BJ (cell line): ENCODE measurements around the gene CYP2E1. TPM values are rescaled to one million over a fixed set of nuclear protein-coding genes. Genes with fewer than 3 reads are reported as not detected.

Source experiments
- CTCF ChIA-PET: fragments of 350-600 bp; formaldehyde crosslinking; extraction: SDS; loops from one replicate; lab custom pipeline; 2021; ENCODE audit warnings: antibody characterized with exemption, inconsistent platforms; lab: Yijun Ruan, JAX
- POLR2A ChIA-PET: fragments of 300-600 bp; sonication (Branson Sonifier 250); formaldehyde crosslinking; extraction: SDS; loops from one replicate; lab custom pipeline; 2021; ENCODE audit warnings: antibody characterized with exemption; lab: Charles Lee
- DNase-seq: peaks from one replicate; pipeline ENCODE4 v3.0.0-alpha.2; 2011; ENCODE audit warnings: low read depth
- H3K27me3 ChIP-seq: 2 replicates; pipeline ENCODE4 v1.6.0; 2011; ENCODE audit warnings: low read length; ENCODE audit not compliant: control insufficient read depth, insufficient read depth
- H3K36me3 ChIP-seq: 2 replicates; pipeline ENCODE4 v1.5.1; 2011; ENCODE audit warnings: low read length; ENCODE audit not compliant: control insufficient read depth, insufficient read depth
- H3K4me3 ChIP-seq: 2 replicates; pipeline ENCODE4 v1.5.1; 2011; ENCODE audit warnings: low read depth, mild to moderate bottlenecking, control low read depth, low read length
- polyA plus RNA-seq: library from polyadenylated mRNA; depleted of rRNA; stranded (reverse); fragments of >200 nt; gene quantifications from 2 replicates; pipeline ENCODE4 v1.2.3, GENCODE V29; 2011
- TF ChIP-seq, protein P1 (sequence below): IDR thresholded peaks from 2 replicates; pipeline ENCODE4 v1.5.1; 2011; ENCODE audit warnings: low read depth, mild to moderate bottlenecking, control low read depth, inconsistent platforms, low read length, moderate library complexity; ENCODE audit not compliant: insufficient read depth

Gene CYP2E1
- polyA plus RNA-seq, 1 experiment: 1.9 TPM

DNA sequence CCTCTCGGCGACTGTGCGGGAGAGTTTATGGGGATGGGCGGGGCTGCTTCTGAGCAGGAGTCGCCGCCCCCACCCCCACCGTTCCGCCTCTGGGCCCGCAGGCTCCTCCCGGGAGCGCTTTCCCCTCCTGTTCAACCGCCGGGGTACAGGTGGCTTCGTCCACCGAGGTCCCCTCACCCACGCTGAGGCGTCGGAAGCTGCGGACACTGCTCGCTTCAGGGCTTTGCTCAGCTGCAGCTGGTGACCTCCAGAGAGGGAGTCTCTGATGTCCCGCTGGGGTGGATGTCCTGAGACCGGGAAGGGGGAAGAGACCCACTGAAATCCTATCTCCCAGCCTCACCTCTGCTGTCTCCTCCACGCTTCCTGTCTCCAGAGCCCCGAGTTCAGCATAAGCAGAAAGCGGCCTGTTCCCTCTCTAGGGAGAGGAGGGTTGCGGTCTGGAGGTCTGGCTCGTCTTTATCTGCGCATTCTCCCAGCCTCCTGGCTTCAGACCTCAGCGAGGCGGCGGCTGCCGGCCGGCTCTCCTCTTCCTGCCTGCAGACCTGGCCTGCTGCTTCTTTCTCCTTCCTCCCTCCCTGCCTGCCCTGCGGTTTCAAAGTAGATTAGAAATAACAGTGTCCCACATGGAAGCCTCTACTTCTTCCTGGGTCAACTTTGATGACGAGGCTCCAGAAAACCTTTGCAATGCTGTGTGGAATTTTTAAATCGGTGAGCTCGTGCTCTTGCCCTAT, 1.8 kb downstream of the CYP2E1 start:
- ChIA-PET POLR2A (no interaction called here), CTCF (interaction anchor here (1.2 to 2.2 kb wide), 2 partner anchors 8 to 199 kb away, joined by 4 read pairs; no protein-coding TSS in a partner anchor)
- TF ChIP-seq, protein P1, sequence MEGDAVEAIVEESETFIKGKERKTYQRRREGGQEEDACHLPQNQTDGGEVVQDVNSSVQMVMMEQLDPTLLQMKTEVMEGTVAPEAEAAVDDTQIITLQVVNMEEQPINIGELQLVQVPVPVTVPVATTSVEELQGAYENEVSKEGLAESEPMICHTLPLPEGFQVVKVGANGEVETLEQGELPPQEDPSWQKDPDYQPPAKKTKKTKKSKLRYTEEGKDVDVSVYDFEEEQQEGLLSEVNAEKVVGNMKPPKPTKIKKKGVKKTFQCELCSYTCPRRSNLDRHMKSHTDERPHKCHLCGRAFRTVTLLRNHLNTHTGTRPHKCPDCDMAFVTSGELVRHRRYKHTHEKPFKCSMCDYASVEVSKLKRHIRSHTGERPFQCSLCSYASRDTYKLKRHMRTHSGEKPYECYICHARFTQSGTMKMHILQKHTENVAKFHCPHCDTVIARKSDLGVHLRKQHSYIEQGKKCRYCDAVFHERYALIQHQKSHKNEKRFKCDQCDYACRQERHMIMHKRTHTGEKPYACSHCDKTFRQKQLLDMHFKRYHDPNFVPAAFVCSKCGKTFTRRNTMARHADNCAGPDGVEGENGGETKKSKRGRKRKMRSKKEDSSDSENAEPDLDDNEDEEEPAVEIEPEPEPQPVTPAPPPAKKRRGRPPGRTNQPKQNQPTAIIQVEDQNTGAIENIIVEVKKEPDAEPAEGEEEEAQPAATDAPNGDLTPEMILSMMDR: no peak
- Histone ChIP-seq H3K27me3 (peaks cover 9% of the 10 kb centered on the region), H3K36me3 (no peaks in the 10 kb centered on the region), H3K4me3 (peak overlapping the region; percentile 3; the same call in 1 of the 2 replicates)
- DNase-seq: no peak

- TF ChIP-seq, protein P1: no peak
- CTCF ChIA-PET: interaction anchor here (1.2 to 2.2 kb wide), 2 partner anchors 9 to 200 kb away, joined by 4 read pairs; no protein-coding TSS in a partner anchor
- no peak for DNase-seq
- H3K27me3 ChIP-seq: peaks cover 9% of the 10 kb centered on the region
- POLR2A ChIA-PET: no interaction called here
- H3K36me3 ChIP-seq: no peaks in the 10 kb centered on the region
- no peak overlapping the region for H3K4me3 ChIP-seq
These were observed 2.4 kb downstream of the CYP2E1 start for GRCh38 chr10:133529576-133529946.

GRCh38 chr10:133530506-133530905, 3.3 kb downstream of the CYP2E1 start:
- no peaks in the 10 kb centered on the region for H3K36me3 ChIP-seq
- DNase-seq: no peak
- CTCF ChIA-PET: interaction anchor here (2.2 kb wide), 1 partner anchor 10 kb away, joined by 4 read pairs; no protein-coding TSS in a partner anchor
- TF ChIP-seq, protein P1: no peak
- peaks cover 9% of the 10 kb centered on the region for H3K27me3 ChIP-seq
- H3K4me3 ChIP-seq: no peak overlapping the region
- POLR2A ChIA-PET: no interaction called here

- CTCF ChIA-PET: interaction anchor here (1.0 kb wide), 1 partner anchor 23 kb away, joined by 3 read pairs; no protein-coding TSS in a partner anchor
- TF ChIP-seq, protein P1: no peak
- no peak for DNase-seq
These were observed 5.7 kb downstream of the CYP2E1 start for GRCh38 chr10:133532871-133533270.

GRCh38 chr10:133534417-133534816, 7.3 kb downstream of the CYP2E1 start:
- Histone ChIP-seq H3K4me3 (no peak overlapping the region), H3K27me3 (peaks cover 6% of the 10 kb centered on the region), H3K36me3 (no peaks in the 10 kb centered on the region)
- no peak for DNase-seq
- POLR2A ChIA-PET: no interaction called here
- CTCF ChIA-PET: no interaction called here
- TF ChIP-seq, protein P1: no peak

More at GRCh38 chr10:133532871-133533270, 5.7 kb downstream of the CYP2E1 start:
- Histone ChIP-seq H3K27me3 (peaks cover 8% of the 10 kb centered on the region), H3K36me3 (no peaks in the 10 kb centered on the region), H3K4me3 (no peak overlapping the region)
- POLR2A ChIA-PET: no interaction called here
